Measurements from ENCODE around the gene SEC14L6.
"Not testable (repeated sequence)": the region's sequence is repeated elsewhere in the genome, so short reads cannot be mapped to it uniquely, and the experiment has no call there.

The SEC14L6 gene

DNA sequence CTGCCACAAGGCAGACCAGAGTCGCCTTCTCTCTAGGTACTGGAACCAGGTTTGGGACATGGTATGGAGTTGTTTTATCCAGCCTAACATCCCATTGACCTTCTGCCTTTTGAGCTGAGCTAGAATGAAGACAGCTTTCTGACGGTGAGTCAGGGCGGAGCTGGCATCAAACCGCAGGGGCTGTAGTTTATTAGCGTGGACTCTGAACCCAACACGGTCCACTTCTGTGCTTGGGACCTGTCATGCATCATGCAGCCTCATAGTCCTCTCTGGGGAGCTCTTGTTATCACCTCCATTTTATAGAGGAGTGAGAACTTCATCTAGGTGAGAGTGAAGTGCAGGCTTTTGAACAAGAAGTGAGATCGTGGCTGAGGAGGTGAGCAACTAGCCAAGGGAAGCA lies 19.6 kb upstream of the SEC14L6 start:
- no peak for DNase-seq

- no peak for DNase-seq
These were observed 18.8 kb upstream of the SEC14L6 start for GRCh38 chr22:30565341-30565740.

DNA sequence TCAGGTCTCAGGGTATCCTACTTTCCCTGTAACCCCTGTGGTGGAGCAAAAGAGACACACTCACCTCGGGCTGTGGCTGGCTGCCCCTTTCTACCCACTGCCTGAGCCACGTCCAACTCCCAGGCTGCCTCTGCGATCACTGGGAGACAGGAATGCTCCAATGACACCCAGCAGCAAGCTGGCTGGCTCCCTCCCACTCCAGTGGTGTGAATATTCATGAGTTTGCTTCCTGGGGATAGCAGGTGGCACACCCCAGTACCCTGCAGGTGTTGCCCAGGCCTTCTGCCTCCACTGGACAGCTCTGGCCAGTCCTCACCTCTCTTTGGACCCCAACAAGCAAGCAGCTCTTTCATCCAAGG lies 18.2 kb upstream of the SEC14L6 start:
- DNase-seq, result no peak

DNA sequence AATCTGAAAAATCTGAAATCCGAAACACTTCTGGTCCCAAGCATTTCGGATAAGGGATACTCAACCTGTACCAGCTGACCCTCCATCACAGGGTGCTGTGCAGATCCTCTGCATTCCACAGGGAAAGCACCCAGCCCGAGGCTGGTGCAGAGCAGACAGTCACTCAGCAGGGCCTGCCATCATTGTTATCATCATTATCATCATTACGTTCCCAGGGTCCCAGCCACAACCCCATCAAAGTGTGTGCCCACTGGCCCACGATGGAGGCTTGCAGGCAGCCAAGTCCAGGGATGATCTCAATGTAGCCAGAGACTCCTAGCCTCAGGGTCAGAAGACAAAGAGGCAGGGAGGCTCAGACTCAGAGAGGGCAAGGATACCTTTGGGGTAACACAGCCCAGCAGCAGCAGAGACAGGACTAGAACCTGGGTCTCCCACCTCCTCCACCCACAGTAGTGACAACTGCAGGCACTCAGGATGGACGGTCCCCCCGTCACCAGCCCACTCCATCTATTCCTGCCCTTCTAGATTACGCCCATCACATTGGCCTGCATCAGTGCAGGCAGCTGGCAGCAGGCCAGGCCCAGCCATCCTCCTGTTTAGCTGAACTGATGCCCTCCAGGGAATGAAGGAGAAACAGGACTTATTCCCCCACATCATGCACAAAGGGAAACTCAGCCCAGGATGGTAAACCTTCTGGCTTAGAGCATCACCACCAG lies 17.7 kb upstream of the SEC14L6 start:
- DNase-seq, result no peak

DNA sequence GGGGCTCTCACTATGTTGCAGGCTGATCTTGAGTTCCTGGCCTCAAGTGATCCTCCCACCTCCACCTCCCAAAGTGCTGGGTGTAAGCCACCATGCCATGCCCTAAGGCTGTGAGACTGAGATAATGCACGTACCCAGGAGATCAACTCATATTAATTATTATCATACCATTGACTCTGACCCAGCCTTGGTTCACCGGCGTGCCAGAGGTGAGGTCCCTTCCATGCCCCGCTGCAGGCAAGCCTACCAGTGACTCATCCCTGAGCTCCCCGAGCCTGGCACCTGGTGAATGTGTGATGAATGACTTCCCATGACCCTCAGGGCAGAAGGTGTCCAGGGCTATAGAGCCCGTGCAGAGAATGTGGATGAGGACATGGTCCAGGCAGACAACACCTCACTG lies 15.8 kb upstream of the SEC14L6 start:
- no peak for DNase-seq

DNA sequence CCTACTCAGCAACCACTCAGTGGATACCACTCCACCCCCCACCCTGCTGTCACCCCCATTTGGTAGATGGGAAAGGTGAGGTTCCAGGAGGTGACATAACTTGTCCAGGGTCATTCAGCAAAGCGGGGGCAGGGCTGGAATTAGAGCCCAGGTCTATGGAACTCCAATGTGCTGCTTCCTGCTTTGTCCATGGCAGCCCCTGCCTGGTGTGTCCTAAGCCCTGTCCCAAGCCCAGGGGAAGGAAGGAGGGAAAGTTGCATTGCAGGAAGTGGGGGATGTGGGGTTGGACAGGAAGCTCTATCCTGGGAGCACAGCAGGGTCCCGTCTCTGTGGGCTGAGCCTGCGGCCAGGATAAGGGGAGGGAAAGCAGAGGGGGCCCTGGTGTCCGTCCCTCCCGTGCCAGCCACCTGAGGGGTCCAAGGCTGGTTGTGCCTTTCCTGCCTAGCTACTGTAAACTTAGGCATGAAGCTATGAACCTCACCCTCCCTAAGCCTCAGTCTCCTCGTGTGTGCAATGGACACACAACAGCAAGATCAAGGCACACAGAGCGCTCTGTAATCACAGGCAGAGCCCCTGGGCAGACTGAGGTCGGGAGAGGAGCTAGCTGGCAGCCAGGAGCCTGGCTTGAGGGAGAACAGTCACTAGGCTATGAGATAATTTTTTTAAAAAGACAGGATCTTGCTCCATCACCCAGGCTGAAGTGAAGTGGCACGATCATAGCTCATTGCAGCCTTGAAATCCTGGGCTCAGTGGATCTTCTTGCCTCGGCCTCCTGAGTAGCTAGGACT lies 15.1 kb upstream of the SEC14L6 start:
- DNase-seq, result no peak

DNA sequence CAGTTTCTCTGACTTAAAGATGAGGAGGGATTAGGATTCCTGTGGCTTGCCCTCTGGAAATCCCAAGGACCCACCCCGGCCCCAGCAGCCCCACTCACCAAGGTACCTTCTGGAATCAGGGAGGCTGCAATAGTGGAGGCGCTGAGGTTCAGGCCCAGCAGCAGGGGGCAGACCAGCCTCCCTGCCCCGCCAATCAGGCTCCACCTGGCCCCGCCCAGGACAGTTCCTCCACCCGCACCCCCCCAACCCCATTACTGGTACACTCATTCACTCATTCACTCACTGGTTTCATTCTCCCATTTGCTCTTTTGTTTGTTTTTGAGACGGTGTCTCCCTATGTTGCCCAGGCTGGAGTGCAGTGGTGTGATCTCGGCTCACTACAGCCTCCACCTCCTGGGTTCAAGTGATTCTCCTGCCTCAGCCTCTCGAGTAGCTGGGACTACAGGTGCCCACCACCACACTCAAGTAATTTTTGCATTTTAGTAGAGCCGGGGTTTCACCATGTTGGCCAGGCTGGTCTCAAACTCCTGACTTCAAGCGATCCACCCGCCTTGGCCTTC lies 14.2 kb upstream of the SEC14L6 start:
- DNase-seq, result not testable (repeated sequence)

- DNase-seq, result no peak
These were observed 13.3 kb upstream of the SEC14L6 start for GRCh38 chr22:30559889-30560288.

- no peak for DNase-seq
These were observed 10.7 kb upstream of the SEC14L6 start for GRCh38 chr22:30557243-30557642.

- no peak for DNase-seq
These were observed 9.8 kb upstream of the SEC14L6 start for GRCh38 chr22:30556388-30556787.

DNA sequence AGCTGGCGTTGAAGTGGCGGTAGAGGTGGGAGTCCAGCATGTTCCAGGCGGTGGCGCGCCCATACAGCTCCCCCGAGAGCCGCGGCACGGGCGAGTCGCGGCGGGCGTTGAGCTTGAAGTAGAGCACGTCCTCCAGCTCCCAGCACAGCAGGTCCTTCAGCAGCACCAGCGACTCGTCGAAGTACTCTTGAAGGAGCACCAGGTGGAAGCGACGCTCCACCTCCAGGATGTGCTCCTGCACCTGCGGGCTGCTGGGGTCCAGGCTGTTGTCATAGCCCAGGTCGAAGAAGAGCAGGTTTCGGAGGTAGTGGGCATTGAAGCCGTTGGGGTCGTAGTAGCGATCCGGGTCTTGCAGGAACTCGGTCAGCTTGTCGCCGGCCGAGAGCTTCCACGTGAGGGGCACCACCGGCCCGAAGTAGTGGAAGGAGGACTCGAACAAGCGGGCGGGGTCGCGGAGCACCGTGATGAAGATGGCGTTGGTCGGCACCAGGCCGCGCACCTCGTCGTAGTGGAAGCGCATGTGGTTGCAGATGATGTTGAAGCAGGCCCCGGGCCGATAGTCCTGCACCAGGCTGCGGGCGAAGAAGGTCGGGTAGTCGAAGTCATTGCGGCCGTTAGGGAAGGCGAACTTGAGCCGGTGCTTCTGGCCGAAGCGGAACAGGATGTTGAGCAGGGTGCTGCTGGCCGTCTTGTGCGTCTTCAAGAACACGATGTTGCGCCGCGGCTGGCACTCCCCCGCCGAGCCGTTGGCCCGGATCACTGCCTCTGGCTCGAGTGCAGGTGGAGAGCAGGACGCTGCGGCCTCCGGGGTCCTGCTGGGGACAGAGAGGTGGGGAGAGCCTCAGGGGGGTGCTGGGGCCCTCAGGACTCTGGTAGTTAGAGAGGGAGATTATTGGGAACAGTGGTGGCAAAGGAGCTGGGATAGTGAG lies 9.0 kb upstream of the SEC14L6 start:
- DNase-seq, result no peak

DNA sequence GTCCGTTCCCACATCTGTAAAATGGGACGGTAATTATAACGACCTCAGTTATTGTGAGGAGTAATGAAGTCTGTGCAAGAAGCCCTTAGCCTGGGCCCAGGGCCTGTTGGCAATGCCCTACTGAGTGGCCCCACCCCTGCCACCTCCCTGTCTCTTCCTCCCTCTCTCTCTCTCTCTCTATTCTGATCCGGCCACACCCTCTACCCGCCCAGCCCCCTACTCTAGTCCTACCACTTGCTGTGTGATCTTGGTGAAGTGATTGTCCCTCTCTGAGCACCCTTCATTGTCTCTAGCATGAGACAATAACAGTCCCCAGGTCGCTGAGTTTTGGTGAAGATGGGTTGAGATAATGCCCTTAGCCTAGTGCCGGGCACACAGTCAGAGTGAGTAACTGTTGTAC lies 7.4 kb upstream of the SEC14L6 start:
- no peak for DNase-seq

GRCh38 chr22:30552719-30553118 lies 6.2 kb upstream of the SEC14L6 start:
- DNase-seq, result no peak

GRCh38 chr22:30551813-30552212 lies 5.3 kb upstream of the SEC14L6 start:
- DNase-seq, result not testable (repeated sequence)

DNA sequence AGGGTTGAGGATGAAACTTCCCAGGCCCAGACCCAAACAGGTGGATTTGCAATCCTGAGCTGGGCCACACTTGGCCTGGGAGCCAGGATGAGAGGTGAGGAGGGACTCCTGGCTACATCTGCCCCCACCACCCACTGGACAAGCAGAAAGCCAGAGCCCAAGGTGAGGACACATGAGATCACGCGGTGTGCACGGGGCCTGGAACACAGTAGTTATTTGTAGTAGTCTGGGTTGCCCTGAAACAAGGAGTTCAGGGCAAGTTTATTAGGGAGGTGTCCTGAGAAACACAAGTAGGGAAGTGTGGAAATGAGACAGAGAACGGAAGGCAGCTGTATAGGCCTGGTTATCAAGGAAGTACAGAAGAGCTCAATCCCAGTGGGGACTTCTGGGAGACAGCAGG lies 647 bp upstream of the SEC14L6 start:
- no peak for DNase-seq

DNA sequence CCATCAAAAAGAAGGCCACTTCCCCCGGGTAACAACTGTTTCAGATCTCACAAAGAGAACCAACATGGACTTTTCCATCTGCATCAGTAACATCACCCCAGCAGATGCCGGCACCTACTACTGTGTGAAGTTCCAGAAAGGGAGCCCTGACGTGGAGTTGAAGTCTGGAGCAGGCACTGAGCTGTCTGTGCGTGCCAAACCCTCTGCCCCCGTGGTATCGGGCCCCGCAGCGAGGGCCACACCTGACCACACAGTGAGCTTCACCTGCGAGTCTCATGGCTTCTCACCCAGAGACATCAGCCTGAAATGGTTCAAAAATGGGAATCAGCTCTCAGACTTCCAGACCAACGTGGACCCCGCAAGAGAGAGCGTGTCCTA lies 3.7 kb downstream of the SEC14L6 start:
- DNase-seq, result no peak

DNA sequence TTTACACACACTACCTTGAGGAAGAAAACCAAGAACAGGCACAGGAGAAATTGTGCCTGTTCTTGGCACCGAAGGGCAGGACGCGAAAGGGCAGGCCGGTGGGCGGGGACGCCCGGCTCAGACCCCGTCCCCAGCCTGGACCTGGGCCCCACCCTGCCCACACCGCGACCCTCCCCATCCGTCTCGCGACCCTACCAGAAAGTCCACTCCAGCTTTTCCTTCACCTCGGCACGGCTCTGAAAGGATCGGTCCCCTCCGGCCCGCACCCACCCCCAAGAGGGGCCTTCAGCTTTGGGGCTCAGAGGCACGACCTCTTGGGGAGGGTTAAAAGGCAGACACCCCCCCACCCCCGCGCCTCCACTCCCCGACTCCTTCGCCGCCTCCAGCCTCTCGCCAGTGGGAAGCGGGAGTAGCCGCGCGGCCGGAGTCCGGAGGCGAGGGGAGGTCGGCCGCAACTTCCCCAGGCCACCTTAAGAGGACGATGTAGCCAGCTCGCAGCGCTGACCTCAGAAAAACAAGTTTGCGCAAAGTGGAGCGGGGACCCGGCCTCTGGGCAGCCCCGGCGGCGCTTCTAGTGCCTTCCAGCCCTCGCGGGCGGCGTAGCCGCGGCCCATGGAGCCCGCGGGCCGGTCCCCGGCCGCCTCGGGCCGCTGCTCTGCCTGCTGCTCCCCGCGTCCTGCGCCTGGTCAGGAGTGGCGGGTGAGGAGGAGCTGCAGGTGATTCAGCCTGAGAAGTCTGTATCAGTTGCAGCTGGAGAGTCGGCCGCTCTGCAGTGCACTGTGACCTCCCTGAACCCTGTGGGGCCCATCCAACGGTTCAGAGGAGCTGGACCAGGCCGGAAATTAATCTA lies 4.4 kb downstream of the SEC14L6 start:
- no peak for DNase-seq

DNA sequence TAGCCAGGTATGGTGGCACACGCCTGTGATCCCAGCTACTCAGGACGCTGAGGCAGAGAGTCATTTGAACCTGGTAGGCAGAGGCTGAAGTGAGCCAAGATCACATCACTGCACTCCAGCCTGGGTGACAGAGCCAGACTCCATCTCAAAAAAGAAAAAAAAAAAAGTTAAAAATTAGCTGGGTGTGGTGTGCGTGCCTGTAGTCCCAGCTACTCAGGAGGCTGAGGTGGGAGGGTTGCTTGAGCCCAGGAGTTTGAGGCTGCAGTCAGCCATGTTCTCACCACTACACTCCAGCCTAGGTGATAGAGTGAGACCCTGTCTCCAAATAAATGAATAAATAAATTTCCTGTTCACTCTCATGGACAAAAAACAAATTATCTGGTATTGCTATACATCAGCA lies 5.0 kb downstream of the SEC14L6 start:
- not testable (repeated sequence) for DNase-seq

- no peak for DNase-seq
These were observed 7.2 kb downstream of the SEC14L6 start for GRCh38 chr22:30539368-30539767.

DNA sequence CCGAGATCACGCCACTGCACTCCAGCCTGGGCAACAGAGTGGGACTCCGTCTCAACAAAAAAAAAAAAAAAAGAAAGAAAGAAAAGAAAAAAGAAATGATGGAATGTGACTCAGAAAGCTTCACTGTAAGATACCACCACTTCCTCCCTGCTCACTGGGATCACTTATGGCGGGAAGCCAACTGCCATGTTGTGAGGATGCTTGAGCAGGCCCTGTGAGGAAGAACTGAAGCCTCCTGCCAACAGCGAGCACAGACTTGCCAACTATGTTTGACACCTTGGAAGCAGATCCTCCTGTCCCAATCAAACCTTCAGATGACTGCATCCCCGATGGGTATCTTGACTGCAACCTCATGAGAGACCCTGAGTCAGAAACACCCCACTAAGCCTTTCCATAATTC lies 8.3 kb downstream of the SEC14L6 start:
- no peak for DNase-seq

DNA sequence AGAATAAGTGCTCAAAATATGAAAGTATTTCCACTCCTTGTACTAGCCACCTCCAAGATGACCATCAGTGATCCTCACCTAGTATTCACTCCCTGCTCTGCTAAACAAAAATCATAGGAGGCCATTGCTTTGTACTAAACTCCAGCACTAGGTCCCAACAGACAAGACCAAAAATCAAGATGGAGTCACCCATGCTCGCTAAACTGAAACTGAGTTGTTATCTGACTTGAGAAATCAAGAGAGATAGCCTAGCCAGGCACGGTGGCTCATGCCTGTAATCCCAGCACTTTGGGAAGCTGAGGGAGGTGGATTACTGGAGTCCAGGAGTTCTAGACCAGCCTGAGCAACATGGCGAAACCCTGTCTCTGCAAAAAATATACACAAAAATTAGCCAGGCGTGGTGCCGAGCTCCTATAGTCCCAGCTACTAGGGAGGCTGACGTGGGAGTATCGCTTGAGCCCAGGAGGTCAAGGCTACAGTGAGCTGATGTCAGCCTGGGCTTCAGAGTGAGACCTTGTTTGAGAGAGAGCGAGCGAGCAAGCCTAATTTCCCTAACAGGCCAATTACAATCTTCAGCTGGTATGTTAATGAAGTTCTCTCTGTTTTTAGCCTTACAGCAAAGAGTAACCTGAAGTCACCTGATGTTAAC lies 9.3 kb downstream of the SEC14L6 start:
- no peak for DNase-seq

- no peak for DNase-seq
These were observed 11.4 kb downstream of the SEC14L6 start for GRCh38 chr22:30535182-30535581.
